GM12864 (cell line): ENCODE results near the gene RTN4RL1.

Experiments used
- DNase-seq: peaks from one replicate; pipeline ENCODE4 v3.0.0-alpha.2; 2011; ENCODE audit warnings: low read depth
- H3K4me3 ChIP-seq: 2 replicates; pipeline ENCODE4 v1.5.1; 2011; ENCODE audit warnings: mild to moderate bottlenecking, low read depth, low read length, control low read depth
- TF ChIP-seq, protein P1 (sequence below): IDR thresholded peaks from 2 replicates; pipeline ENCODE4 v1.5.1; 2011; ENCODE audit warnings: low read depth, mild to moderate bottlenecking, moderate library complexity, low read length, control low read depth, inconsistent platforms; ENCODE audit errors: missing control alignments

Gene RTN4RL1

GRCh38 chr17:1907909-1908698 is 117.0 kb downstream of the RTN4RL1 start:
- no peak overlapping the region for H3K4me3 ChIP-seq
- TF ChIP-seq, protein P1, sequence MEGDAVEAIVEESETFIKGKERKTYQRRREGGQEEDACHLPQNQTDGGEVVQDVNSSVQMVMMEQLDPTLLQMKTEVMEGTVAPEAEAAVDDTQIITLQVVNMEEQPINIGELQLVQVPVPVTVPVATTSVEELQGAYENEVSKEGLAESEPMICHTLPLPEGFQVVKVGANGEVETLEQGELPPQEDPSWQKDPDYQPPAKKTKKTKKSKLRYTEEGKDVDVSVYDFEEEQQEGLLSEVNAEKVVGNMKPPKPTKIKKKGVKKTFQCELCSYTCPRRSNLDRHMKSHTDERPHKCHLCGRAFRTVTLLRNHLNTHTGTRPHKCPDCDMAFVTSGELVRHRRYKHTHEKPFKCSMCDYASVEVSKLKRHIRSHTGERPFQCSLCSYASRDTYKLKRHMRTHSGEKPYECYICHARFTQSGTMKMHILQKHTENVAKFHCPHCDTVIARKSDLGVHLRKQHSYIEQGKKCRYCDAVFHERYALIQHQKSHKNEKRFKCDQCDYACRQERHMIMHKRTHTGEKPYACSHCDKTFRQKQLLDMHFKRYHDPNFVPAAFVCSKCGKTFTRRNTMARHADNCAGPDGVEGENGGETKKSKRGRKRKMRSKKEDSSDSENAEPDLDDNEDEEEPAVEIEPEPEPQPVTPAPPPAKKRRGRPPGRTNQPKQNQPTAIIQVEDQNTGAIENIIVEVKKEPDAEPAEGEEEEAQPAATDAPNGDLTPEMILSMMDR = no peak
- DNase-seq = no peak

GRCh38 chr17:1907216-1907631 is 117.9 kb downstream of the RTN4RL1 start:
- DNase-seq = no peak
- no peak overlapping the region for H3K4me3 ChIP-seq
- TF ChIP-seq, protein P1 = no peak

GRCh38 chr17:1906662-1907101 is 118.5 kb downstream of the RTN4RL1 start:
- H3K4me3 ChIP-seq = no peak overlapping the region
- TF ChIP-seq, protein P1 = no peak
- no peak for DNase-seq

DNA sequence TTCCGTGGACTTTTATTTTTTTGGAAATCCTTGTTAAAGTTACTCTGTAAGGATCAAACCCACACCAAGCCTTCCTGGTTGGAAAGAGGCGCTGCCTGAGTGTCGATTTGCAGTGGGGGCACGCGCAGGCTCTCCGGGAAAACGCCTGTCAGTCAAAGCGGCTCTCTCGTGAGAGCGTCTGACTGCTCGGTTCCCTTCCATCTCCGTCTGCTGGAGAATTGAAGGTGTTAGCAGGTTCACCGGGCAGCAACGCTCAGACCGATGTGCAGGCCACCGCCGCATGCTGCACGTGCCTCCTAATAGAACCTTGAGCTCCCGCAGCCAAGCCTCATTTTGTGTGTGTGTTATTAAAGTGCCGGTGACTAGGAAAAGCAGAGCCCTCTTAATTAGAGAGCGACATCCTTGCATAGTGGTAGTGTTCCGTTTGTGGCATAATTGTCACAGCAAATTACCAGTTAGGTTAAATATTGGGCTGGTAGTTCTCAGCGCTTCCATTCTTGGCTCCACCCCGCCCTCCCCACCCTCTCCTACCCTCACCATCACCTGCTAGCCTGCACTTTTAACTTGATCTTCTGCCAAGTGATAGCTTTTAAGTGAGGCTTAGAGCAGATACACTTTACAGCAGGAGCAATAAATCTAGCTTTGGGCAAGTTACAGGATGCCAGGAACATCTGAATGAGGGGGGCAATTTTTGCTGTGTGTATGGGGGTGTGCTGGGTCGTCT is 119.8 kb downstream of the RTN4RL1 start:
- no peak overlapping the region for H3K4me3 ChIP-seq
- TF ChIP-seq, protein P1 = no peak
- DNase-seq = no peak

DNA sequence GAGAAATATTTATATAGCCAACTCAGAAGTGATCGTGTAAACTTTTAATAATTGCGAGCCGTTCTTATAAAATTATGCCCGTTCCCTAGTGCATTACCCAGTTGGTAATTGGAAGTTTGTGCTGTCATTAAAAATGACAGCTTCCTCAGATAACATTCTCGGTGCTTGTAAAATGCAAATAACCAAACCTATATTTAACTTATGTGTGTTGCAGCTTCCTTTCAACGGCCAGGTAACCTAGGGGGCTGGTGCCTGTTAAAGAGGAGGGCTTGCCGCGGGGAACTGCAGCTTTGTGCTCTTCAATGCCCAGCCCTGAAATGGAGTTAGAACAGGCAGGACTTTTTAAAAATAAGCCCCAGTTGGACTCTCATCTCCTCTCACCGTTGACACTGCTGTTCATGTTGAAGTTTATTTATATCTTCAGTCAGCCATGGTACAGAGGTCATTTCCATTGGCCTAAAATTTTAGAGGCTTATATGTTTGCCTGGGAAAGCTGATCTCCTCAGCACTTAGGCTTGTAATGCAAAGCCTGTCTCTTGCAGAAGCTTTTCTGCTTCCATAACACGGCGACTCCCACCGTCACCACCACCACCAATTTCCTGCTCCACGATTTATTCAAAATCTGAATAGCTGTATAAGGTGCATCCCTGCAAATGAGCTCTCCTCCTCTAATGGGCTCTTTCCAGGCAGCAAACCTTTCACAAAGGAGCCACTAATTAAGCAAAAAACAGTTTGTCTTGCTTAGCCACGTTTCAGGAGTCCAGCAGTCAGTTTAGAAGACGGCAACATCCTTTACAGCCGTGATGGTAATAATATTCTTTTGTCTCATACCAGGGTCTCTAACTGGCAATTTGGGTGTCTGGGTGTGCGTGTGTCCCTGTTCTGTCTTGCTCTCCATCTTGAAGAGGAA is 120.6 kb downstream of the RTN4RL1 start:
- DNase-seq = peak; percentile 42
- TF ChIP-seq, protein P1 = no peak
- peak overlapping the region; percentile 7; the same call in 1 of the 2 replicates for H3K4me3 ChIP-seq

DNA sequence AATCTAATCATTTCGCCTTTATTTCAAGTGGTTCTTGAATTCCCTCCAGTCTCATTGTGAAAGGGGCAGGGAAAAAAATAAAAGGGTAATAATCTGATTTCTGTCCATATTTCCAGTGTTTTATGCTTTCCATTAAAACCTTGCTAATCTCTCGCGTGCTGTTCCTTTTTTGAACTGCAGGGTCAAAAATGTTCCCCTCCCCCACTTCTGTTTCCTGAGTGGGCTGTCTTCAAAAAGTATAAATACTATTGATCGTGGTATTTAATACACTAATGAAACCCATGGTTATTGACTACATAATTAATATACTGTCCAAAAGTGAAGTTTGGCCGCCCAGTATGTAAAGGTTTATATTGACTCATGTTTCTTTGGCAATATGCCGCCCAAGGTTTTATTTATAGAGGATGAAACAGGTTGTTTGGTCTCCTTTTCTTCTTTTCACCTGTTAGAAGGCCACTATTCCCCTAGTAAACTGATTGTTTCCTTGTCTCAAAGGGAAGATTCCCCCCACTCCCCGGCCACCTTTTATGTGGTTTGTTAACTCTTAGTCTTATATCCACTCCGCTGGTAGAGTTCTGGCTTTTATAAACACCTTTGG is 125.6 kb downstream of the RTN4RL1 start:
- H3K4me3 ChIP-seq = no peak overlapping the region
- TF ChIP-seq, protein P1 = peak; percentile 8
- no peak for DNase-seq
